ENCODE results near the gene RNF41.

RNF41 gene

DNA sequence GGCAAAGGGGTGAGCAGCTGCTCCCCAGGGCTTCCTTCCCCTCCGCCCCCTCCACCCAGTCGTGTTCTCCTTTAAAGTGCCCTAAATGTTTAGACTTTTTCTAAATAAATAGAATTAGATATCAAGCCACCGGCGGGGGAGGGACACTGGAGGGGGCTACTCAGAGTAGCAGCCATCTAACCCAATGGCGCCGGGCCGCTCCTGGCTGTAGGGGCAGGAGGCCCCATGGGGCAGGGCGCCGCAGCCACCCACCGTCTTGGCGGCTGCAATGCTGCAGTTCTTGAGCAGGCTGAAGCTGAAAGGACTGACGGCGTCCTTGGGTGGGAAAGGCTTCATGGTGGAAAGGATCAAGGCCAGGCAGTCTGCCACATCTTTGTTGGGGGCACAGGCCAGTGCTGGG is 21.3 kb upstream of the RNF41 start:
- H3K4me3 ChIP-seq (ENCODE audit: low read depth, low read length), result no peak overlapping the region
- H3K36me3 ChIP-seq, result peaks cover 73% of the 10 kb centered on the region
- no peak for DNase-seq
- no peaks in the 10 kb centered on the region for H3K9me3 ChIP-seq (ENCODE audit: severe bottlenecking)
- H3K27ac ChIP-seq, result no peak overlapping the region
- TF ChIP-seq, protein P1, sequence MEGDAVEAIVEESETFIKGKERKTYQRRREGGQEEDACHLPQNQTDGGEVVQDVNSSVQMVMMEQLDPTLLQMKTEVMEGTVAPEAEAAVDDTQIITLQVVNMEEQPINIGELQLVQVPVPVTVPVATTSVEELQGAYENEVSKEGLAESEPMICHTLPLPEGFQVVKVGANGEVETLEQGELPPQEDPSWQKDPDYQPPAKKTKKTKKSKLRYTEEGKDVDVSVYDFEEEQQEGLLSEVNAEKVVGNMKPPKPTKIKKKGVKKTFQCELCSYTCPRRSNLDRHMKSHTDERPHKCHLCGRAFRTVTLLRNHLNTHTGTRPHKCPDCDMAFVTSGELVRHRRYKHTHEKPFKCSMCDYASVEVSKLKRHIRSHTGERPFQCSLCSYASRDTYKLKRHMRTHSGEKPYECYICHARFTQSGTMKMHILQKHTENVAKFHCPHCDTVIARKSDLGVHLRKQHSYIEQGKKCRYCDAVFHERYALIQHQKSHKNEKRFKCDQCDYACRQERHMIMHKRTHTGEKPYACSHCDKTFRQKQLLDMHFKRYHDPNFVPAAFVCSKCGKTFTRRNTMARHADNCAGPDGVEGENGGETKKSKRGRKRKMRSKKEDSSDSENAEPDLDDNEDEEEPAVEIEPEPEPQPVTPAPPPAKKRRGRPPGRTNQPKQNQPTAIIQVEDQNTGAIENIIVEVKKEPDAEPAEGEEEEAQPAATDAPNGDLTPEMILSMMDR (IDR thresholded peaks at IDR 0.05; ENCODE audit: low read depth, low read length), result no peak
- H3K27me3 ChIP-seq (ENCODE audit: insufficient read depth, low read depth, severe bottlenecking), result no peaks in the 10 kb centered on the region

DNA sequence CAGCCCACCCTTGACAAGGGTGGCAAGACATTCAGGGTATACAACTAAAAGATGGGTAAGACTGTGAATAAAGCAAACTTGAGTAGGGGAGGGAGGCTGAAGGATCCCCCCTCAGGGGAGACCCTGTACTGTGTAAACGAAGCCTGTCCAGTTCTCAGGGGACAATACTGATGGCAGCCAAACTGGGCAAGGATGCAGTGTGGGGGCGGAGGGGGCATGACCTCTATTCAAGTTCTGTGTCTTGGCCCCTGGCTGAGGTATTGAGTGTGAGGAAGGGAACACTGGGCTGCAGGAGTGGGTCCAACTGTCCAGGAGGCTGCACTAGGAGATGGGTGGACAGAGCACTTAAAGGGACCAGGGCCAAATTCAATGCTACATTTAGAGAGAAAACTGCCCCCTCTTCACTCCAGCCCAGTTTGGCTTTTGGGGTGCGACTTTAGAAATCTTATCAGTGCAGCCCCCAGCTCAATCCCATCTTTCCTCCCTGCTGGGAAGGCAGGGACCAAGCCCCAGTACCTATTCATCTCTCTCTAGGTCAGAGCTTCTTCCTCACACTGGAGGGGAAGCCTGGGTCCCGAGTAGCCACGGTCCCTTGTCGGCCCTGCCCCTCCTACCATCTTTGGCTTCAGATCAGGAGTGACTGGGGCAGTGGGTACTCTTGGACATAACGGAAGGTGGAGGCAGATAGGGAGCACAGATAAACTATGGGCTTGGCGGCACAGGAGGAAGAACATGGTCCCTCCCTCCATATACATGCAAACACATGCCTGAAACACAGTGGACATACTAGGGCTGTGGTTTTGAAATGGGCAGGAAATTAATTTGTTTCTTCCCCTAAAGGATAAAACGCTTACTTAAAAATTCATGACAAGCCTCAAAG is 19.9 kb upstream of the RNF41 start:
- Histone ChIP-seq H3K27ac (no peak overlapping the region), H3K36me3 (peaks cover 63% of the 10 kb centered on the region), H3K4me3 (ENCODE audit: low read depth, low read length) (no peak overlapping the region), H3K9me3 (ENCODE audit: severe bottlenecking) (no peaks in the 10 kb centered on the region), H3K27me3 (ENCODE audit: insufficient read depth, low read depth, severe bottlenecking) (no peaks in the 10 kb centered on the region)
- no peak for DNase-seq
- TF ChIP-seq, protein P1 (IDR thresholded peaks at IDR 0.05; ENCODE audit: low read depth, low read length), result no peak

DNA sequence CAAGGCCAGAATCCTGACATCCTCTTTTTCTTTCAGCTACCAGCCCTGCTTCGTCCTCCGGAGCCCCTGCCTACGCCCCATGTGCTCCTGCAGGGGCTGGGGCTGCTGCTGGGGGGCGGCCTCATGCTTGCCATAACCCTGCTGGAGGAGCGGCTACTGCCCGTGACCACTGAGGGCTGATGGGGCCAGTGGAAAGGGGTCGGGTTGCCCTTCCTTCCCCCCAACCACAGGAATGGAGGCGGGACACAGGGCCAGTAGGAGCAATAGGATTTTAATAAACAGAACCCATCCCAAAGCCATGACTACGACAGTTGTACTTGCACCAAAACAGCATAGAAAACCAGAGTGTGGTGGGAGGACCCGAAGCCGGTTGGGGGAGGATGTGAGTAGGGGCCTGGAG is 15.8 kb upstream of the RNF41 start:
- TF ChIP-seq, protein P1 (IDR thresholded peaks at IDR 0.05; ENCODE audit: low read depth, low read length), result no peak
- H3K9me3 ChIP-seq (ENCODE audit: severe bottlenecking), result no peaks in the 10 kb centered on the region
- H3K36me3 ChIP-seq, result peaks cover 28% of the 10 kb centered on the region

DNA sequence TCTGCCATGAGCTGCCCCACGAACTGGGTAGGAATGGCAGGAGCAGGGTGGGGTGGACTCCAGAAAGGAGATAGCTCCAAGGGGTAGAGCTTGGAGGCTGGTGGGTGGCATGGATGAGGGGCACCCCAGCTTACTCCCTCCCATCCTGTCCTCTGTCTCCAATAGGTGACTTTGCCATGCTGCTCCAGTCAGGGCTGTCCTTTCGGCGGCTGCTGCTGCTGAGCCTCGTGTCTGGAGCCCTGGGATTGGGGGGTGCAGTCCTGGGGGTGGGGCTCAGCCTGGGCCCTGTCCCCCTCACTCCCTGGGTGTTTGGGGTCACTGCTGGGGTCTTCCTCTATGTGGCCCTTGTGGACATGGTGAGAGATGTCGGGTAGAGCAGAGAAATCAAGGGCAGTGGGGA is 15.3 kb upstream of the RNF41 start:
- TF ChIP-seq, protein P1 (IDR thresholded peaks at IDR 0.05; ENCODE audit: low read depth, low read length), result no peak
- no peak for DNase-seq
- Histone ChIP-seq H3K27me3 (ENCODE audit: insufficient read depth, low read depth, severe bottlenecking) (no peaks in the 10 kb centered on the region), H3K9me3 (ENCODE audit: severe bottlenecking) (no peaks in the 10 kb centered on the region), H3K4me3 (ENCODE audit: low read depth, low read length) (no peak overlapping the region), H3K27ac (no peak overlapping the region), H3K36me3 (peaks cover 25% of the 10 kb centered on the region)

More for the DNA sequence above, 15.8 kb upstream of the RNF41 start:
- H3K27me3 ChIP-seq (ENCODE audit: insufficient read depth, low read depth, severe bottlenecking), result no peaks in the 10 kb centered on the region
- DNase-seq, result no peak
- H3K27ac ChIP-seq, result no peak overlapping the region
- H3K4me3 ChIP-seq (ENCODE audit: low read depth, low read length), result no peak overlapping the region

DNA sequence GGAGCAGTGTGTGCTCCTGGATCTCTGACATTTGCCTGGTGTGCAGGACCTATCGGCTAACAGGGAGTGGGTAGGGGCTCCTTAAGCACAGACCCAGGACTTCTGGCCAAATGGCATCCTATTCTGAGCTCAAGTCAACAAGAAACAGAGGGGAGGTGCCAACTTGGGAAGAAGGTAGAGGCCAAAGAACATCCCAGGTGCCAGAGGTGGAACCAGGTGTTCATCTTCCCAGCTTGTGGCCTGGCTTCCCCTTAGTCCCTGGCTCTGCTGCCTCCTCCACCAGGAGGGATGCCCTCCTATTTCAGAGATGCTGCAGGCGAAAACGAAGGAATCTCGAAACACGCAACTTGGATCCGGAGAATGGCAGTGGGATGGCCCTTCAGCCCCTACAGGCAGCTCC is 14.4 kb upstream of the RNF41 start:
- H3K9me3 ChIP-seq (ENCODE audit: severe bottlenecking), result no peaks in the 10 kb centered on the region
- TF ChIP-seq, protein P1 (IDR thresholded peaks at IDR 0.05; ENCODE audit: low read depth, low read length), result no peak
- DNase-seq, result no peak
- no peaks in the 10 kb centered on the region for H3K27me3 ChIP-seq (ENCODE audit: insufficient read depth, low read depth, severe bottlenecking)
- H3K27ac ChIP-seq, result no peak overlapping the region
- no peak overlapping the region for H3K4me3 ChIP-seq (ENCODE audit: low read depth, low read length)
- peaks cover 17% of the 10 kb centered on the region for H3K36me3 ChIP-seq
